GM12872 (cell line): ENCODE results near the gene ZSCAN31.

Source experiments
- CTCF ChIP-seq: IDR thresholded peaks from 3 replicates; pipeline ENCODE4 v1.5.1; 2011; ENCODE audit warnings: low read depth, mild to moderate bottlenecking, low read length, moderate library complexity; ENCODE audit not compliant: insufficient read depth

Gene ZSCAN31

DNA sequence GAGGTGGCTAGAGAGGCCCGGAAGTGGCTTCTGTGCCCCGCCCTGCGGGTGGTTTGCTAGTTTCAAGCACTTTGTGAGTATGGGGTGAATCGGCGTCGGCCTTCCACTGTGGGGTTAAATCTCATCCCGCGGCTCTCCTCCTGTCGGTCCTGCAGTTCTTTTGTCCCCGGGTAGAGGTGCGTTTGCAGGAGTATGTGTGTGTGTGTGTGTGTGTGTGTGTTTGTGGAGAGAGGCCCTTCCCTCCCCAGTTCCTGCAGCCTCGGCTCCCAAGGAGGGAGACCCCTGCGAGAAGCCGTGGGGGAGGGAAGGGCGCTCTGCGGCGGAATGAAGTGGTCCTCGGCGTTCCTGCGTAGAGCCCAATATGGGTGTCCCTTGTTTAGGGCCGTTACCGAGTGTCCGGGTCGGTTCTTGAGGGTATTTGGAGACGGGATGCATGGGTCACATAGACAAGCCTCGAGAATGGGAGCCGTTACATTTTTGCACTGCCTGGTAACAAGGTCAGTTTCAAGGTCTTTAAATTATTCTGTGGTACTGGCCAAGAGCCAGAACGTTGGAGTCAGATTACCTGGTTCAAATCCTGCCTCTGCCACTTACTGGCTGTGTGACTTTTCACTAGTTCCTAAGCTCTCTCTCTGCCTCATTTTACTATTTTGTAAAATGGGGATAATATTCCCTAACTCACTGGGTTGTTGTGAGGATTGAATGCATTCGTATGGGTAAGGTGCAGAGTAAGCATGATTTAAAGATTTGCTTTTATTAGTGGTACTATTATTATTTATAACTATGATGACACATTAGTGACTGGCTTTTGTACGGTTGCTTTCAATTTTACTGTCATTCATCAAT is 14.2 kb upstream of the ZSCAN31 start, which contains the start of gene ZKSCAN3:
Gene ZKSCAN3 (plus strand): TSS at position 56 of the 846 bp plus-strand sequence. CDS start 9,640 bp downstream, outside the sequence.
- no peak for TF ChIP-seq CTCF

DNA sequence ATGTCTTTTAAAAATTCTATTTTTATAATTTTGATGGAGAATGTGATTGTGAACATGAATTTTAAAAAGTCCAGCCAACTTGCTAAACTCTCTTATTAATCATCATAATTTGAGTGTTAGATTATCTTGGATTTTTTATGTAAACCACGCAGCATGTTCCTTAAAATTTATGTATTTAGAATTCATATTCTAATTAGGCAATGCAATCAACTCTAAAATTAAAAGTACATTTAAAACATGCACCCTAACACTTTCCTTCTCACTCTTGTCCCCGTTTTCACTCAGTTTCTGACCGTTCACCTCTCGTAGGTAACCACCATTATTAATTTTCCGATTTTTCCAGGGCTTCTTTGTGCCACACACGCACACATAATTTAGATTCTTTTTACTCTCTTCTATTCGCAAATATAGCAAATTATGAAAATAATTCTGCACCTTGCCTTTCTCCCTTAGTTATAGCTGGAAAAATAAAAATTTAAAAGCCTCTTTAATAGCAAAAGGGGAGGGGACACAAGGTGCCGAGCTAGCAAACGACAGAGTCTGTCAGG is 13.5 kb upstream of the ZSCAN31 start:
- TF ChIP-seq CTCF = no peak

DNA sequence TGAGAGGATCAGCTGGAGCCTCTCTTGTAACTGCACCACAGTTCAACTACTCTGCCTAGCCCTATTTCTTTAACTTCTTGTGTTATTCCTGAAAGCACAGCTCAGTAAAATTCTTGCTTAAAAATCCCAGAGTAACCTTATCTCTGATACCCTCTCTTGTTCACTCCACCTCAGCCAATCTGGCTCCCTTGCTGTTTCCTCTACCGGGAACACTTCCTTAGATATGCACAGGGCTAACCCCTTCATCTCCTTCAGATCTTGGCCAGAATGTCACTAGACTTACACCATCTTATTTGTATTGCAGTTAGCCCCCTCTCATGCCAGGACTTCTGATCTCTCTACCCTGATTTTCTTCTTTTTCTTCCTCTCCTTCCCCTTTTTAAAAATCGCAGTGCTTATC is 11.2 kb upstream of the ZSCAN31 start:
- no peak for TF ChIP-seq CTCF

- no peak for TF ChIP-seq CTCF
Observed at GRCh38 chr6:28345201-28345600, 9.3 kb upstream of the ZSCAN31 start.

DNA sequence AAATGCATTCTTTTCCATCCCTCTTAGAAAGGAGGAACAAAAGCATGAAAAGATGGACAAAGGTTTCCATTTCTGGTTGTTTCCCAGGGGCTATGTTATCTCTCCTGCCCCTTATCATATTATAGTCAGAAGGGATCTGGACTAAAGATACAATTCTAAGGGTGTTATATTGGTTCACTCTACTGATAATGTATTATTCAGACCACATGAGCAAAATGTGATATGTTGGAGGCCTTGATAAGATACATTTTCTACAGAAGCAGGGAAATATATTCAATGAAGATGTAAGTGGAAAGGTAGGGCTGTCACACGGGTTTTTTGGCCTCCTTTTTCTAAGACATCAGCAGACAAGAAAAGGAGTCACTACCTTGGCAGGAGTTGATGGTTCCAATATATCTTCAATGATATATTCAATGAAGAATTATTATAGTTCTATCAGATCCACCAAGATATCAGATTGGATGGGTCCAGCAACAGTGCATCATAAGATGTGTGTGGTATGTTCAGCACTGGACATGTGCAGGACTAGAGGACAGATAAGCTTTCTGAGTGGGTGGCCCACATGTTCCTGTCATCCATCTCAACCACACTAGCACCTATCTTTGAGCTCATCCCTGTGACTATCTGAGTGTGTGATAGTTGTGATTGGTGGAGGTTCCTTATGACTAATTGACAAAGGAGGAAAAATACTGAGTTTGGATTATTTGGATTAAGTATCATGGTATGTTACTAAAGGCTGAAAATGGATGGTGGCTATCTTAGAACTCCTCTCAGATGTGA is 8.1 kb upstream of the ZSCAN31 start:
- TF ChIP-seq CTCF = no peak

- no peak for TF ChIP-seq CTCF
Observed at GRCh38 chr6:28340310-28341095, 4.6 kb upstream of the ZSCAN31 start.
